Neural progenitor cell (in vitro differentiated cells): ENCODE results near the gene NPS. TPM values are rescaled to one million over a fixed set of nuclear protein-coding genes. Genes with fewer than 3 reads are reported as not detected.

Source experiments
- DNase-seq: peaks from one replicate; pipeline ENCODE4 v3.0.0-alpha.2; 2016; ENCODE audit warnings: low spot score
- H2AFZ ChIP-seq: fragments of 200-600 bp; sonication (generic); replicated peaks from 2 replicates; pipeline ENCODE4 v1.6.1; 2016; ENCODE audit warnings: antibody characterized with exemption
- H3F3A ChIP-seq: fragments of 200-600 bp; sonication (generic); 2 replicates; pipeline ENCODE4 v1.6.1; 2016; ENCODE audit warnings: antibody characterized with exemption, low read depth
- H3K27ac ChIP-seq: fragments of 200-600 bp; sonication (generic); 2 replicates; pipeline ENCODE4 v1.5.1; 2016; ENCODE audit warnings: mild to moderate bottlenecking
- H3K27me3 ChIP-seq: fragments of 200-600 bp; sonication (generic); 2 replicates; pipeline ENCODE4 v1.6.1; 2016; ENCODE audit warnings: mild to moderate bottlenecking, moderate library complexity
- H3K36me3 ChIP-seq: fragments of 200-600 bp; sonication (generic); 2 replicates; pipeline ENCODE4 v1.5.1; 2016
- H3K4me1 ChIP-seq: fragments of 200-600 bp; sonication (generic); 2 replicates; pipeline ENCODE4 v1.6.1; 2016; ENCODE audit warnings: mixed run types
- H3K4me2 ChIP-seq: fragments of 200-600 bp; sonication (generic); 2 replicates; pipeline ENCODE4 v1.6.1; 2016
- H3K4me3 ChIP-seq: fragments of 200-600 bp; sonication (generic); 2 replicates; pipeline ENCODE4 v1.5.1; 2016
- H3K79me2 ChIP-seq: fragments of 200-600 bp; sonication (generic); 2 replicates; pipeline ENCODE4 v1.6.1; 2016; ENCODE audit warnings: low read depth
- H3K9ac ChIP-seq: fragments of 200-600 bp; sonication (generic); 2 replicates; pipeline ENCODE4 v1.6.1; 2016
- H3K9me3 ChIP-seq: fragments of 200-600 bp; sonication (generic); 2 replicates; pipeline ENCODE4 v1.5.1; 2016; ENCODE audit warnings: low read depth
- H4K20me1 ChIP-seq: fragments of 200-600 bp; sonication (generic); 2 replicates; pipeline ENCODE4 v1.6.1; 2016; ENCODE audit warnings: low read depth
- H3K27ac Mint-ChIP-seq: 3 replicates; pipeline ENCODE4 v1.8.0; 2021; ENCODE audit warnings: mixed read lengths
- H3K27me3 Mint-ChIP-seq: 2 replicates; pipeline ENCODE4 v1.8.0; 2022; ENCODE audit warnings: low read depth, mild to moderate bottlenecking, inconsistent platforms, moderate library complexity, mixed read lengths; ENCODE audit not compliant: insufficient read depth
- H3K36me3 Mint-ChIP-seq: 3 replicates; pipeline ENCODE4 v1.8.0; 2021; ENCODE audit warnings: mixed read lengths
- H3K4me1 Mint-ChIP-seq: 3 replicates; pipeline ENCODE4 v1.8.0; 2021; ENCODE audit warnings: mixed read lengths
- H3K4me3 Mint-ChIP-seq: 3 replicates; pipeline ENCODE4 v1.8.0; 2021; ENCODE audit warnings: mild to moderate bottlenecking, moderate library complexity, mixed read lengths
- H3K9me3 Mint-ChIP-seq: 3 replicates; pipeline ENCODE4 v1.8.0; 2020; ENCODE audit warnings: mixed read lengths
- CTCF ChIP-seq: fragments of 200-600 bp; sonication (generic); IDR thresholded peaks from 2 replicates; pipeline ENCODE4 v1.5.1; 2017; ENCODE audit warnings: antibody characterized with exemption, mild to moderate bottlenecking
- EZH2 ChIP-seq: fragments of 200-600 bp; sonication (generic); IDR thresholded peaks from 2 replicates; pipeline ENCODE4 v1.6.1; 2017; ENCODE audit warnings: antibody characterized with exemption, mild to moderate bottlenecking, moderate library complexity
- EZH2phosphoT487 ChIP-seq: fragments of 200-600 bp; sonication (generic); IDR thresholded peaks from 2 replicates; pipeline ENCODE4 v1.6.1; 2017; ENCODE audit warnings: antibody characterized with exemption
- total RNA-seq: library from RNA; depleted of rRNA; stranded (reverse); fragments of >200 nt; gene quantifications from 2 replicates; pipeline ENCODE4 v1.2.3, GENCODE V29; 2015; ENCODE audit warnings: low replicate concordance

NPS gene
- total RNA-seq, 1 donor from 2014 or later = not detected

DNA sequence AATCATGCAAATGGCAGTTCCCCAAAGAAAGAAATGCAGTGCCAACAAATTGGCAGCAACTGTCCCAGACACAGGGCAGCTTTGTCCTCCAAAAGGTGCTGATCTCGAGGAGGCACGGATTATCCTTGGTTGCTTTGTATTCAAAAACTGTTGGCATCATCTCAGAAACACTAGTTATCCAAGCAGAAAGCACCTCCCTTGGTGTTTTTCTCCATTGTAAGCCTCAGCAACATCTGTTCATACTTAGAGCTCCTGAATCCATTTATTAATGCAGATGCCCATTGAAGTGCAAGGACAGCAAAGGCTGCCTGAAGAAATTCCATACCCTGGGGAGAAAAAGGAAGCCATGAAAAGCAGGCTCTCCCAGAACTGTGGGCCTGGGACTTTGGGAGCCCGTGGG, 1.1 kb upstream of the NPS start:
- H3K4me3 Mint-ChIP-seq = no peak overlapping the region
- H3K9me3 Mint-ChIP-seq = peaks cover 27% of the 10 kb centered on the region
- no peaks in the 10 kb centered on the region for H3K9me3 ChIP-seq

DNA sequence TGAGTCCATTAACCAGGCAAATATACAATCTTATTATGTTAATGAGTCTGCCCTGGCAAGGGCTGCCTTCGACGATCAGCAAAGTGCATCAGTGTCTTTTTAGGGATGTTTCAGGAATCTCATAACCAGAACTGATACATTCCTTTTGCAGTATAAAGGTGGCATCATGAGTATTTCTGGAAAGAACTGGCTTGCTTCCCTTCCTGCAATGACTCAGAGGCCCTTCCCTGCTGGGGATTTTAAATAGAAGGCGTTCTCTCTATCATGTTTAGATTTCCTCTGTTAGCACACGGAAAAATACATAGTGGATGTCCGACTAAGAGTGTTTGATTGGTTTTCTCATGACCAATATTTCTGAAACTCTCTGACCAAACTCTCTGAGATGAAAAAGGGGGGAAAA, 1.8 kb downstream of the NPS start:
- Histone ChIP-seq H3K9ac (no peak overlapping the region), H3K27ac (no peak overlapping the region), H4K20me1 (peaks cover 1% of the 10 kb centered on the region), H2AFZ (no peak overlapping the region), H3K36me3 (no peaks in the 10 kb centered on the region), H3K4me3 (no peak overlapping the region), H3K4me1 (no peaks in the 10 kb centered on the region), H3F3A (no peaks in the 10 kb centered on the region), H3K79me2 (no peaks in the 10 kb centered on the region), H3K9me3 (no peaks in the 10 kb centered on the region), H3K4me2 (no peak overlapping the region), H3K27me3 (no peaks in the 10 kb centered on the region)
- H3K36me3 Mint-ChIP-seq = no peaks in the 10 kb centered on the region
- peaks cover 6% of the 10 kb centered on the region for H3K27me3 Mint-ChIP-seq
- H3K9me3 Mint-ChIP-seq = peaks cover 13% of the 10 kb centered on the region
- no peak for DNase-seq
- peaks cover 9% of the 10 kb centered on the region for H3K4me1 Mint-ChIP-seq
- H3K4me3 Mint-ChIP-seq = no peak overlapping the region
- TF ChIP-seq EZH2phosphoT487 = no peak
- TF ChIP-seq EZH2 = no peak
- TF ChIP-seq CTCF = no peak
- H3K27ac Mint-ChIP-seq = no peak overlapping the region

More for the DNA sequence above, 1.1 kb upstream of the NPS start:
- no peak overlapping the region for H3K4me2 ChIP-seq
- DNase-seq = no peak
- H4K20me1 ChIP-seq = no peaks in the 10 kb centered on the region
- H3K79me2 ChIP-seq = no peaks in the 10 kb centered on the region
- Mint-ChIP-seq H3K4me1 (peaks cover 9% of the 10 kb centered on the region), H3K36me3 (no peaks in the 10 kb centered on the region), H3K27me3 (peaks cover 9% of the 10 kb centered on the region), H3K27ac (no peak overlapping the region)
- no peaks in the 10 kb centered on the region for H3K36me3 ChIP-seq
- no peak overlapping the region for H3K4me3 ChIP-seq
- no peaks in the 10 kb centered on the region for H3K27me3 ChIP-seq
- H3K27ac ChIP-seq = no peak overlapping the region
- no peaks in the 10 kb centered on the region for H3K4me1 ChIP-seq
- no peak overlapping the region for H3K9ac ChIP-seq
- H2AFZ ChIP-seq = no peak overlapping the region
- TF ChIP-seq EZH2 = no peak
- no peak for TF ChIP-seq CTCF
- no peak for TF ChIP-seq EZH2phosphoT487
- no peaks in the 10 kb centered on the region for H3F3A ChIP-seq

DNA sequence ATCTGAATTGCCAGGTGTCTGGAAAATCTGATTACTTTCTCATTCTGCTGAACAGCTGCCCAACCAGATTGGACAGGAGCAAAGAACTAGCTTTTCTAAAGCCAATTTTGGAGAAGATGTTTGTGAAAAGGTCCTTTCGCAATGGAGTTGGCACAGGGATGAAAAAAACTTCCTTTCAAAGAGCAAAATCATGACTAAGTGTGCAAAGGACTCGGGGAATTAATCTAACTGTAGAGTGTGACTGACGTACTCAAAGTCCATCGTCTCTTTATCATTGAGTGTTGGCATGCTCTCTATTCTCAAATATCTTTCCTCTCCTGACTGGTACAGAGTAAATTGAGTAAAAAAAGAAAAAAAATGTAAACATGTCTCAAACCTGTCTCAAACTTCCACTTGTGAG, 3.3 kb downstream of the NPS start:
- Mint-ChIP-seq H3K27me3 (peaks cover 8% of the 10 kb centered on the region), H3K36me3 (no peaks in the 10 kb centered on the region), H3K27ac (no peak overlapping the region), H3K4me3 (no peak overlapping the region), H3K9me3 (peaks cover 3% of the 10 kb centered on the region), H3K4me1 (peaks cover 9% of the 10 kb centered on the region)
- no peak for DNase-seq
- Histone ChIP-seq H3K27ac (no peak overlapping the region), H3K36me3 (no peaks in the 10 kb centered on the region), H3K9me3 (no peaks in the 10 kb centered on the region), H4K20me1 (peaks cover 7% of the 10 kb centered on the region), H3F3A (no peaks in the 10 kb centered on the region), H3K79me2 (no peaks in the 10 kb centered on the region), H2AFZ (no peak overlapping the region), H3K4me1 (no peaks in the 10 kb centered on the region), H3K27me3 (no peaks in the 10 kb centered on the region), H3K4me3 (no peak overlapping the region), H3K9ac (no peak overlapping the region), H3K4me2 (no peak overlapping the region)
- TF ChIP-seq EZH2phosphoT487 (no peak), EZH2 (no peak), CTCF (no peak)
